ENCODE results near the gene GRK5.

DNA sequence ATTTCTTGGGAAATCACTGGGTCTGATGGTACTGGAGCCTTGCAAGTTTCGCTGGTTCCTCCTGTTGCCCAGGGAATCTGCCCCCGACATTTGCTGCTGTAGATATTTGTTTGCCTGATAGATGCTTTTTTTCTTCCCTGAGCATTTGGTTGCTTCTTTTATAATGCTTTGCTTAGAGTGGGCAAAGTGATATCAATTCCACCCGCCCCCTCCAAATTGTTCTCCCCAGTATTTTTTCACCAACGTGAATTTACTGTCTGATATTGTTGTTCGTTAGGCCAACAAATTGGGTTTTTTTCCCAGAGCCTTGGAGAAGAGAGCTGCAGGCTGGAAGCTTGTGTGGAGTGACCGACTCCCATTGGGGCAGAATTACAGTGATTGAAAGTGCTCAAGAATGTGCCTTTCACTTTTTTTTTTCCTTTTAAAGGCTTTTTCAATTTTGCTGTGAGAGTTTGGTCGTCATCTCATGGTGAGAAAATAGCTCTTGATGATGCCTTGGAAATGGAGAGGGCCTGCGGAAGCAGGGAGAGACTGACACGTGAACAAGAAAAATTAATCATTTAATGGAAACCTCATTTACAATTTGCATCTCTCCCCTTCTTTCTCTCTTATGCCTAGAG is 2.5 kb downstream of the GRK5 start:
- TF ChIP-seq CTCF (IDR thresholded peaks at IDR 0.05) (no peak), POLR2A (IDR thresholded peaks at IDR 0.05) (no peak)
